ENCODE results near the gene UGT1A1.

DNA sequence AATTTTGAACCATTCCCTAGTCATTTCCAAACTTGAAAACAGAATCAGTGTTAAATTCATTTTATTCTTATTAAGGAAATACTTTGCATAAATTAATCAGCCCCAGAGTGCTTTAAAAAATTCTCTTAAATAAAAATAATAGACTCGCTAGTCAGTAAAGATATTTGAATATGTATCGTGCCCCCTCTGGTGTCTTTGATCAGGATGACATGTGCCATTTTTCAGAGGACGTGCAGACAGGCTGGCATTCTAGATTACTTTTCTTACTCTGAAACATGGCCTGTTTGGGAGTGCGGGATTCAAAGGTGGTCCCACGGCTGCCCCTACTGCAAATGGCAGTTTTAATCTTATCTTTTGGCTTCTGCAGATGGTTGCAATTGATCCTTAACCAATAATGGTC, 12.5 kb downstream of the UGT1A1 start:
- no peak for TF ChIP-seq CTCF (IDR thresholded peaks at IDR 0.05)
- TF ChIP-seq POLR2A (IDR thresholded peaks at IDR 0.05), result no peak

All from esophagus squamous epithelium (tissue), 4 donors.